RKO (cell line): Measurements from ENCODE around the gene KMT5B.

Source experiments
- DNase-seq: peaks from one replicate; pipeline ENCODE4 v3.0.0-alpha.2; 2016; ENCODE audit warnings: low spot score

Gene KMT5B

DNA sequence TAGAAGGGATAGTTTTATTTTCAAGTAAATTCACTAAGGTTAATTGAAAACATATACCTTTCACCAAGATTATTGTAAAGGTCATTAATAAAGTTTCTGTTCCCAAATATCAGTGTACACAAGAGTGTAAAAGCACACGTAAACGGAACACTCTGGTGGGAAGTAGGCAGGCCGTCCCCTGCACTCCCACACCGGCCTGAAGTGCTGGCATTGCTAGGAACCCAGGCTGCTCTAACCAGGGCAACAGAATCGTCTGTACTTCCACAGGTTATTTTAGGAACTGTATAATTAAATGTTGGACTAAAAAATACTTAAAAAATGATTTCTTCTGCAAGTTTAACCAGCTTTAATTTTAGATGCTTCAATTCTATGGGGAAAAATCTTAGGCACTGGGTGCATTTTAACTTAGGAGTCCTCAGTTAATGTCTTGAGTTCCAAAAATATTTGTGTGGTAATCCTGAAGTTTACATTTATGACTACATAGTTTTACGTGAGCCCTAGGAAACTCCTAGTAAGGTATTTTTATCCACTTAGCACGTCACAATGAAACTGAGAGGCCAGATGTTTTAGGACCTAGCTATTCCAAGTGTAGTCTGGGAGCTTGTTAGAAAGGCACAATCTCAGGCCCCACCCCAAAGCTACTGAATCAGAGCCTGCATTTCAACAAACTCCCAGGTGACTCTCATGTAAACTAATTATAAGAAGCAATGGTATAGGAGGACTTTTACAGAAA lies 31.2 kb downstream of the KMT5B start:
- DNase-seq: no peak

GRCh38 chr11:68179847-68180246 lies 33.2 kb downstream of the KMT5B start:
- no peak for DNase-seq

GRCh38 chr11:68177877-68178276 lies 35.2 kb downstream of the KMT5B start:
- DNase-seq: no peak

- no peak for DNase-seq
Measured at GRCh38 chr11:68173926-68174325, 39.2 kb downstream of the KMT5B start.

DNA sequence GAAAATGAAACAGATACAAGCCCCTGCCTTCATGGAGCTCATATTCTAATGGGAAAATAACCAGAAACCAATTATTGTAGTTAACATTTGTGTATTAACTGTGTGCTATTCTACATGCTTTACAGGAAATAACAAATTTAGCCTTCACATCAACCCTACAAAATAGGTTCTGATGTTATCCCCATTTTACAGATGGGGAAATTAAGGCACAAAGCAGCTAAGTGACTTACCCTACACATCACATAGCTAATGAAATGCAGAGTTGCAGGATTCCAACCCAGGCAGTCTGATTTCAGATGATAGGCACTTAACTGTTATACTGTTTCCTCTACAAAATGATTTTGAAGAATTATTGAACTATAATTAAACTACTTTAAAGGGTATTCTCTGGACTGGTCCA lies 43.7 kb downstream of the KMT5B start:
- no peak for DNase-seq

DNA sequence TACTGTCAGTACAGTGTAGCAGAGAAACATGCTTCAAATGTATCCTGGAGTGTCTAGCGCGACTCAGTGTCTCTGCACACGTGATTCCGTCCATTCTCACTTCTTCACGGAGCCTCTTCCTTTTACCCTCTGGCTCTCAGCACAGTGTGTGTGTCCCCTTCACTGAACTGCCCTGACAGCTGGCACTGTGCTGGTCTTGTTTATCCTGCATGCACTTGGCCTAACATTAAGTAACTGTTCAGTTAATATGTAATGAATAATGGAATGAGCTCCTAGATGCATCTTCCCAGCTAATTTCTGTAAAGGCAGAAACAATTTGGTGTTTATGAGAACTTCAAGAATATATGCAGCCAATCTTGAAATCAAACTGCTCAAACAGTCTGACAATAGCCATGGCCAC lies 44.4 kb downstream of the KMT5B start:
- DNase-seq: no peak

DNA sequence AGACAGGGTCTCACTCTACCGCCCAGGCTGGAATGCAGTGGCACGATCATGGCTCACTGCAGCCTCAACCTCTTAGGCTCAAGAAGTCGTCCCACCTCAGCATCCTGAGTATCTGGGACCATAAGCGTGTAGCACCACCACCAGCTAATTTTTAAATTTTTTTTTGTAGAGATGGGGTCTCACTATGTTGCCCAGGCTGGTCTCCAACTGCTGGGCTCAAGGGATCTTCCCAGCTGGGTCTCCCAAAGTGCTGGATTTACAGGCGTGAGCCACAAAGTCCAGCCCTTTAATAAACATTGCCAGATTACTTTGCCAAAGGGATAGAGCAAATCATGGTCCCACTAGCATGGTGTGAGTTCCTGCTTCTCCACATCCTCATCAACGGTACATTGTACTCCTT lies 45.6 kb downstream of the KMT5B start:
- no peak for DNase-seq

DNA sequence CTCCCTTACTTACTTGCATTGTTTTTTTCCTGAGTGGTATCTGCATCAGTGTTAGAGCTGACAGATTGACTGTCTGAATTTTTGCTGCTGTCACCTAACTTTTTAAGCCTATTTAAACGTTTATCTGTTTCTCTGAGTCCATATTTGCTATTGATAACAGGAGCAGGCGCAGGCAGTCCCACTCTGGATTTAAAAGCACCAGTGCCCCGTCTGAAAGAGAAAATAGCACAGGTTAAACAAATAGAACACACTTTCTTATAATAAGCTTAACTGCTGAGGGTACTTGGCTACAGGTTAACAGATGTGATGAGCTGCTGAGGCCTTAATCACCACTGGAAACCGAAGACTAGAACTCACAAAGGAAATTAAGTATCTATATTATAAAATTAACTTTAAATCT lies 46.1 kb downstream of the KMT5B start:
- no peak for DNase-seq

DNA sequence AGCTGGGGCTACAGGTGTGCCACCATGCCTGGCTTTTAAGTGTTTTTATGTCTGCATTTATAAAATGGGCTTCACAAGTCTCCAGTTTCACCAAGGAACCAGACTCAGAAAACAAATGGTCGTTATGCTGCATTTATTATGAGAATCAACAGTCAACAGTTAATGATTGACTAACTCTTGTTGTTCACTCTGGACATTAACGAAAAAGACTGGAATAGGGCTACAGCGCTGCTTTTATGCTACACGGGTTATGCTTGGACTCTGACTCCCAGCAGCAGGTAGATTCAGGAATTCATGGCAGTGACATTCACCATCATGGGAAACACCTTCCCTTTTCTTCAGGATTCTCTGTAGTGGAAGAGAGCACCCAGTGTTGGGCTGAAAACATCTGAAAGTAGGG lies 47.5 kb downstream of the KMT5B start:
- DNase-seq: no peak

DNA sequence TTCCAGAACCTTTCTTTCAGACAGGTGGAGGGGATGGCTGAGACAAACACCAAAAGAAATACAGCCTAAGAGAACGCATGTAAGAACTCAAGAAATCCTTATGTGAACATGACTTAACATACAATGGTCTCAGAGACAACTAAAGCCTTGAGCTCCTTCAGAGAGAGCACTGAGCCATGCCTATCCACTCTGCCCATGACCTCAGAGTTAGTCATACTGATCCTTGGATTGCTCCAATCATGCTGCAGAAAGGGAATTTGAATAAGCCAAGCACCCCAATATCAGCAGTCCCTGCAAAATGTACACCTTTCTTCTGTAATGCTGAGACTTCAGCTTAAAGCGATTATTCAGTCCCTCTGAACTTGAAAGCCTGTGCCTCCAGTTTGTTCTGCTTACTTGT lies 48.7 kb downstream of the KMT5B start:
- peak; percentile 79 for DNase-seq

GRCh38 chr11:68163691-68164090 lies 49.4 kb downstream of the KMT5B start:
- DNase-seq: no peak

DNA sequence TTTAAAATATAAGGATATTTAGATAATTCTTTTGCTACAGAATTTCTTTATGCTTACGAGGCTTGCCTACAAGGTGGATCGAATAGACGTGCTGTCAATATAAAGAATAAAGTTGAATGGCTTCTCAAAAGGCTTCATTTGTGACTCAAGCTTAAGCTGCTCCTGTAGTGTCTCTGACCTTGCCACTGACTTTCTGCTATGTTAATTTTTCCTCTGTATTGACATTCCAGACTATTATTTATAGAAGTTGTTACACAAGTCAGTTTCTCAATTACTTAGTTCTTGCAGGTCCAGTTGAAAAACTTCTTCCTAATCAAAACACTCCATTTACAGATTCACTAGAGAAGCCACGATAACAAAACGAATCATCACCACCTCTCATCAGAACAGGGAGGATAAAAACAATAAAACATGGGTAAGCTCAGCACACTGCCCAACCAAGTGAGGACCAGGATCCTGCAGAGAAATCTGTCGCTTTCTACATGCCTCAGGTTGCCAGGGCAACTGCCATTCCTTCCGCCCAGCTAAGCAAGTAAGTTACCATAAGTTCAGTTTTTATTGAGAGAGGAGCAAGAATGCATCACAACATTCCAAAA lies 52.9 kb downstream of the KMT5B start:
- no peak for DNase-seq

- no peak for DNase-seq
Measured at GRCh38 chr11:68159665-68160064, 53.4 kb downstream of the KMT5B start.

DNA sequence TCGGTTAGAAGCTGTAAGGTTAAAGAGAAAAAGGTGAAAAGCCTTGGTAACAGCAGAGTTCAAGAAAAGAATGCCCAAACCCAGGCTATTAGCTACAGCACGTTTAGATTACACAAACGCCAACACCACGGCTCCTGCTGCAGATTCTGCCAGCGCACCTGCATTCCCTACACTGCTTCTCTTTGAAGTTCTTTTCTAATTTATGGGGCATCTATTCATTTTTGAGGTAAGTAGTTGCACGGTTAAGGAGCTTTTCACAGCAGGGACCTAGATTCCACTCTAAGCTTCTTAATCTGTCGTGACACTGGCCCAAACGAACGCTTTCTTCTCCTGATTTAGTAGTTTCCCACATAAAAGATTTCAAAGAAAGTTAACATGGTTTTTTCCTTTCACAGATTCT lies 53.9 kb downstream of the KMT5B start:
- DNase-seq: no peak

- DNase-seq: no peak
Measured at GRCh38 chr11:68158580-68158979, 54.5 kb downstream of the KMT5B start.

GRCh38 chr11:68153742-68154141 lies 59.4 kb downstream of the KMT5B start:
- DNase-seq: no peak

GRCh38 chr11:68150037-68150436 lies 63.1 kb downstream of the KMT5B start:
- no peak for DNase-seq

DNA sequence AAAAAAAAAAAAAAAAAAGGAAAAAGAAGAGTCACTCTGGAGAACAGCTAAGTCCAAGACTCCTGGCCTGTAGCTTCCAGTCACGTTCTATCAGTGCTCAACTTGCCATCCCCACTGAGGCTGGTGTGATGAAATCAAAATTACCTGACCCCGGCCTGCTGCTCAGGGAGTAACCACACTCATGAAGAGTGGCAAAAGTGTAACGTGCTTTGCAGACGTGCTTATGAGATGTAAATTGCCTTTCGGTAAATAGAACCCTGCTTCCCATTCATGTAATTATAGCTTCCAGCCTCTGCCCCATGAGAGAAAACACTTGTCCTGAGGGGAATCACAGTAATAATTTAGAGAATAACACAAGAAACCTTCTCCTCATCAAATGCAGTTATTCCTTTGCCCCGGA lies 63.7 kb downstream of the KMT5B start:
- no peak for DNase-seq

GRCh38 chr11:68148879-68149278 lies 64.2 kb downstream of the KMT5B start:
- no peak for DNase-seq

DNA sequence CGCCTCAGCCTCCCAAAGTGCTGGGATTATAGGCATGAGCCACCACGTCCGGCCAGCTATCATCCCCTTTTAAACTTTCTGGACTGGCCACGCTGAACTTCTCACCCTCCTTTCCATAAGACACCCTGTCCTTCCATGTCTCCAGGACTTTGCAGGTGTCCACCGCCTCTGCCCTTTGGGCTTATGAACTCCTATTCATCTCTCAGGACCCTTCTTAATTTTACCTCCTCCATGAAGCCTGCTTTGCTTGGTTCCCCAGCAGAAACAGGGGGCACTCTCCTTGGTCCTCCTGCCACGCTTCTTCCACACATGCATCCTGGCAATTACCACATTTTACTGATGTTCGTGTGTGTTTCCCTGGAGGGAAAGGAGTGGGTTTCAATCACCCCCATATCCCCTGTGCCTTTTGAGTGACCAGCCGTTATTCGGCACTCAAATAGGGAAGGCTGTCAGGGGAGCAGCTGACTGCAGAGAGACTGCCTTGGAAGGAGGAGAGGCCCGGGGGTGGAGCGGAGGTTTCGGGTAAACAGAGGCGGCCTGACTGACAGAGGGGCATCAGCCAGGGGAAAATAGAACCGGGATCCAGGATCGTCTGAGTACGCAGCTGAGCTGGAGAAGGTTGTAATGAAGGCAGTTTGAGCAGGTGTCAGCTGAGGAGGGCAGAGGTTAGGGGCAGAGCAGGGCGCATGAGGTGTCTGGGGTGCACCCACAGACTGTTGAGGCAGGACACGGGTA lies 64.9 kb downstream of the KMT5B start:
- no peak for DNase-seq

GRCh38 chr11:68146704-68147474 lies 66.2 kb downstream of the KMT5B start:
- DNase-seq: peak; percentile 14

DNA sequence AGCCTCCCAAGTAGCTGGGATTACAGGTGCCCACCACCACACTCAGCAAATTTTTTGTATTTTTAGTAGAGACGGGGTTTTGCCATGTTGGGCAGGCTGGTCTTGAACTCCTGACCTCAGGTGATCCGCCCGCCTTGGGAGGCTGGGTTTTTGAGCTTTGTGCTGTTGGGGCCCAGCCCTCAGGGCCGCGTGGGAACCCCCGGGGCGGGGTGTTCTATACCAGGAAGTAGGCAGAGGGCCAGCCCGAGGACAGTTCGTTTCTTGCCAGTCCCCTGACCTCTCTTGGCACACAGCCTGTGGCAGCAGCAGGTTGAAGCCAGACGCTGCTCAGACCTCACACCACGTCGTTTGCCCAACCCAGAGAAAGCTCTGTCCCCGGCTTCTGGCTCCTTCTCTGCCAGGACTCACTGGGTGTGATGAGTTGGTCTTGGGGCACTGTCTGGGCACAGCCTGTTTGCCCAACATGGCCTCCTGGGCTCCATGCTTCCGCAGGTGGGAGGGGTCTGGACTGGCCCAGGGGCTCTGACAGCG lies 67.0 kb downstream of the KMT5B start:
- no peak for DNase-seq
